HG03097 (cell line): ENCODE measurements around the gene CTDSPL.

Source experiments
- ATAC-seq: cut with Tn5 transposase; IDR thresholded peaks from one replicate; pipeline ENCODE4 v1.9.1; 2021; ENCODE audit not compliant: unreplicated experiment, low FRiP score

Gene CTDSPL

DNA sequence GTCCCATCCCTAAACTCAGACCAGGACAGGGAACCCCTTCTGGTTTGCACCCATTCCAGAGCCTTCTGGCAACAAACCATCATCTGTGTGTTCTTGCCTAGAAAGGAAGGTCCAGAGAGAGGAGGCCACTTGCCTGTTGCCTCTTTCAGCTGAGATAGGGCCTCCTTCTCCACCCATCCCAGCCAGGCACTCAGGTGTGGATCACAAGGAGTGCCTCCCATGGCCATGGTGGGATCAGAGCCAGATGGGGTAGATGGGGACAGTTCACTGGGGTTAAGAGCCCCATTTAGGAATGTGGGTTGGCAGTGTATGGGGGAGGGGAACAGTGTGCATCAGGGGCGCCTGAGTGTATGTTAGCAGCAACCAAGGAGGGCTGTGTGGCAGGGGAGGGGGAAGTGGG is 8.9 kb upstream of the CTDSPL start:
- ATAC-seq = no peak

- ATAC-seq = no peak
These were observed 7.8 kb upstream of the CTDSPL start for GRCh38 chr3:37853691-37854413.

DNA sequence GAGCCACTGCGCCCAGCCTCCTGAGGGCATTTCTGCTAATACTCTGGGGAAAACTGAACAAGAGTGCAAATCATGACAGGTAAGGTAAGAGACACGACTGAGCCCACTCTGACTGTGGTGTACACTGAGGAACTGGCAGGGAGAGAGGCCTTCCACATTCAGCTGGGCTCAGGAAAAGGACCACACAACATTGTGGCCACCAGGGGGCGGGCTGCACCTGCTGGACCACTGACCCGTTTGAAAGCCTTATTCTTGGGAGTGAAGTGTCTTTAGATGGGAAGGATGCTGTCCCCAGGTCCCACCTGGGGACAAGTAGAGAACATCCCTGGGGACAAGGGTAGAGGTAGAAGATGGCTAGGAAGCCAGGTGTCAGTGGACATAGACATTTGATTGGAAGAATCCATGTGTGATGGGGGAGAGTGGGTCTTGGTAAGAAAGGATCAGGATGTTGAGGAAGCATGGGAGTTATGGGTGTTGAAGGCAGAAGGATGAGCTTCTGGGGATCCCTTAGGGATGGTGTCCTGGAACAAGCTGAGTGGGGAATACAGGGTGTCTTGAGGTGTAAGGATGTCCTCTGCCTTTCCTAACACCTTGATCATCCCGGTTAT is 6.2 kb upstream of the CTDSPL start:
- no peak for ATAC-seq

DNA sequence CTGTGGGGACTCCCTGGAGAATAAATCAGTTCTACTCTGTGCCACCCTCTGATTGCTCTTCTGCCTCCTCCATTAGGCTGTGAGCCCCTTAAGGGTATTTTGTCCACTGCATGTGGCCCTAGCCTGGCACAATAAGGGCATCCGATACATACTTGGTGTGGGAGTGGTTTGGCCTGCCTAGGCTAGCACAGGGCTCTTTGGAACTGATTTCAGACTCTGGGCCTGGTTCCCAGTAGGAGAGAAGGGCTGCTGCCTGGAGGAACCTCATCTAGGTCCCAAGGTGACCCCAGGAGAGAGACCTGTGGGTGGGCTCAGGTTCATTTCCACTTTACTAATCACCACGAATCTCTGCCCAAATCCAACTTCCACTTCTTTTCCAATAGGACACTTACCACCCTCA is 5.3 kb upstream of the CTDSPL start:
- no peak for ATAC-seq

- no peak for ATAC-seq
These were observed 2.9 kb upstream of the CTDSPL start for GRCh38 chr3:37858742-37859141.

DNA sequence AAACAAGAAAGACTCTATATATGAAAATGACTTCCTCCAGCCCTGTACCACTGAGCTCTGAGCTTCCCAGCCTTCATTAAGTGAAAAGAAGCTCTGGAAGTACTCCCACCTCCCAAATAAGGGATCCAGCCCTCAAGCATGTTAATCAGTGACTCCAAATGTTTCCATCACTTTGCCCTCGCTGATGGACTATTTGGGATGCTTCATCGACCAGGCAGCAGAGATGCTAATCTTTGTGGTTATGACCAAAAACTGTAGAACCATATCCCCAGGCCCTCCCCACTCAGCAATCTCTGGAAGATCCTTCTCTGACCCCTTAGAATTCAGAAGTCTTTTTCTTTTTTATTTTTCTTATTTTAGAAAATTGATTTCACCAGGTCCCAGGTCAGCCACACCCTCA is 2.3 kb upstream of the CTDSPL start:
- ATAC-seq = no peak

DNA sequence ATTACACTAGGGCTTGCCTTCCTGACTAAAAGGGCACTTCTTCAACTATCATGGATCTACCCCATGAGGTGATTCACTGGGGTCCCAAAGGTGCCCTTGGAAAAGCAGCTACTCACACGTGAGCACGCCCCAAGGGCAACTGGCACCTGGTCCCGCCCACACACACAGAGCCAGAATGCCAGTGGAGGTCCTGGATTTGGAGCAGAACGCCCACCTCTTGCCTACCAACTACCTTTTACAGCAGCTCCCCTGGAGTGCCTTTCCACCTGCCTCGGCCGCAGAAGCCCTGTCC is 1.8 kb upstream of the CTDSPL start:
- no peak for ATAC-seq

DNA sequence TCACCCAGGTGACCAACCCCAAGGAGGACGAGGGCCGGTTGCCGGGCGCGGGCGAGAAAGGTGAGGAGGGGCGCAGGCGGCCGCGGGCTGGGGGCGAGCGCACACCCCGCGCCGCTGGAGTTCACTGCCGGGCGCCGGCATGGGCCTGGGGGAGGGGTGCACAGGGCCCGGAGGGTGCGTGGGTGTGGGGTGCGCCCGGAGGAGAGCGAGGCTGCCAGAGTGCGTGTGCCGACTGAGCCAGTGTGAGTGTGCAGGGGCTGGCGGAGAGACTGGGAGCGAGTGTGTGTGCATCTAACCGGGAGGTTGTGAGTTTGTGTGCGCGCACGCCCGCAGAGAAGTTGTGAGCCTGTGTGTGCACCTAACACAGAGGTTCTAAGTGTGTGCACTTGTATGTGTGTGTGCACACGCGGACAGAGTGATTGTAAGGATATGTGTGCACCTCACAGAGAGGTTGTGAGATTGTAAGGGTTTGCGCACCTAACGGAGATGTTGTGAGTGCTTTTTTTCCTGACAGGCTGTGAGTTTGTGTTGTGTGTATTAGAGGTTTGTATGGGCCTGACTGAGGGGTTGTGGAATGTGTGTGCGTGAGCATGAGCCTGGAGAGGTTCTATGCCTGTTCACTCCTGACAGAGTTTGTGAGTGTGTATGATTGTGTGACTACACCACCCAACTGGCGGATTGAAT is 681 bp downstream of the CTDSPL start:
- no peak for ATAC-seq

GRCh38 chr3:37862903-37863815 is 1.5 kb downstream of the CTDSPL start:
- ATAC-seq = no peak

DNA sequence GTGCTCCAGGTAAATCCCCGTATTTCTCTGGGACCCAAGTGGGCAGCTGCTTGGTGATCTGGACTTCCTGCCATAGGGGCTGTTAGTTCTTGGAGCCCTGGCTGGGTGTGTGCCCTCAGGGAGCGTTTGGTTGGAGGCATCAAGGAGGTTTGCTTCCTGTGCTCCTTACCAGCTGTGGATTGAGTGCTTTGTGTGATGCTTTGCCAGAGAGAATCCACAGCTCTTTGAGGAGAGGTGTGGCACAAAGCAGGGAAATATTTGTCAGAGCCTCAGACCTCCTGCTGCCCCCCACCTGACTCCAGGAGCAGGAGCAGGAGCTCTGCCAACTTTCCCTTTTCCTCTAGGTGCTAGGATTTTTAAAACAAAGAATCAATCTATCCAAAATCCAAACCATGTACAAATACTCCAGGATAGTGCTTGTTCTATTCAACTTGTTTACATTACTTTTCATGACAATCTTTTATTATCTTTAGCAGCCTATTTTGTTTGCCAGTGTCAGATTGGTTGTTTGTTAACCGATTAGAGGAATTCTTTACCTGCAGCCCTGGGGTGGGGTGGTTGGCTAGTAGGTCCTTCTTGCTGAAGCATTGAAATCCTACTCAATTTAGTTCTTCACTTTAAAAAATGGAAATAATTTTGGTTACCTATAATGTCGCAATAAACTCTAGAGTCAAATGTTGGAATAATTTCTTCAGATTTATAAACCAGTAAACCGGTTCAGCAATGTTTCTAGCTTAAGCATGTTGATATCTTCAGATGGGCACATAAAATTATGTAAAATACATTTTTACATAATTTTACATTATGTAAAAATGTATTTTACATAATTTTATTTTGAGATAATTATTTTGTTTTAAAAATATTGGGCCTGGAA is 2.5 kb downstream of the CTDSPL start:
- ATAC-seq = no peak

- no peak for ATAC-seq
These were observed 3.2 kb downstream of the CTDSPL start for GRCh38 chr3:37864904-37865303.

DNA sequence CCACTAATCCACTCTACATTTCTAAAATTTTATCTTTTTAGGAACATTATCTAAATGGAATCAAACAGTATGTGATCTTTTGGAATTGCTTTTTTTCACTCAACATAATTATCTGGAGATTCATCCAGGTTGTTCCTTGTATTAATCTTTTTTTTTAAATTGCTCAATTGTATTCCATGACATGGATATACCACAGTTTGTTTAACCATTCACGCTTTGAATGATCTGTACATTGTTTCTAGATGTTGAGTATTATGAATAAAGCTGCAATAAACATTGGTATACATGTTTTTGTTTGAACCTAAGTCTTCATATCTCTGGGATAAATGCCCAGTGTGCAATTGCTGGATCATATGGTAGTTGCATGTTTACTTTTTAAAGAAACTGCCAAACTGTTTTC is 5.5 kb downstream of the CTDSPL start:
- ATAC-seq = no peak

- no peak for ATAC-seq
These were observed 10.2 kb downstream of the CTDSPL start for GRCh38 chr3:37871858-37872257.

- ATAC-seq = no peak
These were observed 10.9 kb downstream of the CTDSPL start for GRCh38 chr3:37872413-37873160.

DNA sequence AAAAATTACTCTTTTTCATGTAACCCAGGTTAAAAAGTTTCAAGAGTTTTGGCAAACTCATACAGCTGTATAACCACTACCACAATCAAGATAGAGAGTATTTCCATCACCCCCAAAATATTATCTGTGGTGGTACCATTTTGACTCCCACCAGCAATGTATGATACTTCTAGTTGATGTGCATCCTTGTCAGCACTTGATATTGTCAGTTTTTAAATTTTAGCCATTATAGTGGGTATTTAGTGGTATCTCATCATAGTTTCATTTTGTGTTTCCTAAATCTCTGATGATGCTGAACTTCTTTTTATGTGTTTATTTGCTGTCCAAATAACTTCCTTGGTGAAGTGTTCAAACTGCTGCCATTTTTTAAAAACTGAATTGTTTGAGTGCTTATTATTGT is 14.6 kb downstream of the CTDSPL start:
- no peak for ATAC-seq

DNA sequence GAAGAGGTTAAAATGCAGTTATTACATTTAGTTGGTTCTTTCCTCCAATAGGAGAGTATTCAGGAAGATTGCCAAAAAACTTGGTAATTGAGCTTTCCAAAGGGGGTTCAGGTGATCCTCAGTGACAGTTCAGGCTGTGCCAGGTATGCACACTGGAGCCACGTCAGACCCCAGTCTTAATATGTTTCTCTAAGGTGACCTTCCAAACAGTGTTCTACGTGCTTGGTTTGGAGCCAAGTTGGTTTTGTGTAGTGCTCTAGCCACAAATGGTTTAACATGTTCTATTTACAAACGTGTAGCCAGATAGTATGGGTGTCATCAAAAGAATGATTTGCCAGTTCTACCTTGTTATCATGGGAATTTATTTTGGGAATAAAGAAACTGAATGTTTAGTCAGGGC is 21.0 kb downstream of the CTDSPL start:
- no peak for ATAC-seq

GRCh38 chr3:37885814-37886213 is 24.1 kb downstream of the CTDSPL start:
- ATAC-seq = no peak

DNA sequence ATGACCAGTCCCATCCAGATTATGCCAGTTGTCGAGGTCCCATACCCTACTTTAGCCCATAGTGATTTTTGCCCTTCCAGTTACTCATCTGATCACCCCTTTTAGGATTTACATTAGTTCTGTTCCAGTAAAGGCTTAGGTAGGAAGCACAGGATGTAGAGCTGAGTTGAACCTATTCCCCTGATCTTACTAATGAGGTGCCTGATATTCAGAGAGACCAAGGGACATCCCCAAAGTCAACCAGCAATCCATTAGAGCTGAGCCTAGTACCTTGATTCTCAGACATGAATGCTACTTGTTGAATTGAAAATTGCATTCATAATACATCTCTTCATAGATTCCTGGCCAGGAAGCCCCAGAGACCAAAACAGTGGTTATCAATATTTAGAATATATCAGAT is 24.7 kb downstream of the CTDSPL start:
- no peak for ATAC-seq

DNA sequence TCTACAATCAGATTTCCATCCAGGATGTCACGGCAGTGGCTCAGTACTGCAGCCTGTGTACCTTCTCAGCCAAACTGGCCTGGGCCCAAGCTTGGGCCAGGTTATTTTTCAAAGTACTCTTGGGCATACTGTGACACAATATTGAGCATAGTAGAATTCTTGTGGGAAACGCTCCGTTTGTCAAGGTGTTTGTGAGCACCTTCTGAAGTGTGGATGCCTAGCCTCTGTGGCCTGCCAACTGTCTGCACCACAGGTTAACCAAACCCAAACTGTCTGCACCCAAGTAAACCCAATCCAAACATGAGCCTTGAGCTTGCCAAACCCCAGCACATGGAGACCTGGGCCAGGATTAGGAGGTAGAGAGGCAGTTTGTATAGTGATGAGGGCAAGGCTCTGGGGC is 25.4 kb downstream of the CTDSPL start:
- no peak for ATAC-seq

DNA sequence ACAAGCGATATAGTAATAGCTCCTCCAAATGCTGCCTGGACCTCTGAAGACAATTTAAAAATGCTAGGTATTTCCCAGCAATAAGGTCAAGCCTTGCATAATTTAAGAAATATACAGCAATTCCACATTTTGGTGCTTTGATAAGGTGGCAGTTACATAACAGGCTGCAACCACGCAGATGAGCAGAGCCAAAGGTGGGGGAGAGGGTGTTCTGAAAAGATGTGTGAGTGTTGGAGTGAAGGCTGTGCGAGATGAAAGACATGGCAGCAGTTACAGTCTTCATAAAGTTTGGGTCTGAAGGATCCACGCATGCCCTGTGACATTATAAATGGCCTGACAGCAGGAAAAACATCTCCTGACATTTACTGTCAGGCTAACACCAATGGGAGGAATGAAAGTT is 26.1 kb downstream of the CTDSPL start:
- no peak for ATAC-seq
